Measurements from ENCODE around the gene PKNOX1.
A peak's percentile ranks its signal among the peaks of the same experiment; 100 is the strongest.
"Not testable (repeated sequence)": the region's sequence is repeated elsewhere in the genome, so short reads cannot be mapped to it uniquely, and the experiment has no call there.

The PKNOX1 gene

DNA sequence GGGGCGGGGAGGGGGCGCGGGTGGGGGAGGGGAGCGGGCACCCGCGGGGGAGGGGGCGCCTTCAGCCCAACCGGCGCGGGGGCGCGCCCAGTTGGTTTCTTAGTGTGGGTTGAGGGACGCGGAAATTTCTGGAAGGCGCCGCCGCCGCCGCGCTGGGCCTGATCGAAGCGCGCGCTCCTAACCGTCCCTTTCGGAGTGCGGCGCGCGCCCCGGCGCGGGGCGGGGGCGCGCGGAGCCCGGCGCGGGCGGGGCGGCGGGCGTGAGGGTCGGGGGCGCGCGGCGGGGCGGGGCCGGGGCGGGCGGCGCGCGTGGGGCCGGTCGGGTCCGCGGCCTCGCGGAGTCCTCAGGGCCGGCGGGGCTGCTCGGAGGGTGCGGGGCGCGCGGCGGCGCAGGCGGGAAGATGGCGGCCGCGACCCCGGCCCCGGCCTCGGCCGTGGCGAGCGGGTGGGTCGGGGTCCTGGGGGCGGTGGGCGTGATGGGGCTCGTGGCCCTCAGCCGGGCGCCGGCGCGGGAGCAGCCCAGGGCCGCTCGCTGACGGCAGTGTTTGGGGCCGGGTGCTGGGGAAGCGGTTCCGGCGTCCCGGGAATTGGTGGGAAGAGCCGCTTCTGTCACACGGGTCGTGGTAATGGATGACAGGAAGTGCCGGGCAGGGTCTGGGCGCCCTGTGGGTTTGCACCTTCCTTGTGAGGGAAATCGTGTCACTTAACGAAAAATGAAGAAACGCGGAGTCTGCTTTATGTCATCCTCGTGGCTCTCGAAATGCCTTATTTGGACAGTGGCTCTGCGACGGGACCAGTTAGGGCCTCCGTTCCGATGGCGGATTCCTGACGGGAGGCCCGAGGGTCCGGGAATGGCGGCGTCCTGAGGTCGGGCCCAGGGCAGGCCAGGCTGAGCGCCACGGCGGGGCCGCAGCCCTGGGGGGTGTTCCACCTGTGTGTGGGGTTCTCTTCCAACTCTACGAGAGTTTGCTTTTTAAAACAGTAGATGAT lies 764 bp downstream of the PKNOX1 start:
- H3K27me3 ChIP-seq (ENCODE audit: control insufficient read depth, insufficient read depth, low read length), result no peaks in the 10 kb centered on the region
- H3K9me3 ChIP-seq (ENCODE audit: control insufficient read depth, insufficient read depth, low read length), result no peaks in the 10 kb centered on the region
- H3K4me3 ChIP-seq (ENCODE audit: low read depth, low read length), result peak overlapping the region; percentile 69
- H3K4me1 ChIP-seq (ENCODE audit: control insufficient read depth, insufficient read depth, low read length), result peaks cover 40% of the 10 kb centered on the region
- peaks cover 17% of the 10 kb centered on the region for H3K36me3 ChIP-seq (ENCODE audit: control insufficient read depth, insufficient read depth, low read length)
- H3K9ac ChIP-seq (ENCODE audit: low read depth, low read length), result peak overlapping the region; percentile 77
- peak overlapping the region; percentile 95 for H3K27ac ChIP-seq (ENCODE audit: low read depth, low read length)

DNA sequence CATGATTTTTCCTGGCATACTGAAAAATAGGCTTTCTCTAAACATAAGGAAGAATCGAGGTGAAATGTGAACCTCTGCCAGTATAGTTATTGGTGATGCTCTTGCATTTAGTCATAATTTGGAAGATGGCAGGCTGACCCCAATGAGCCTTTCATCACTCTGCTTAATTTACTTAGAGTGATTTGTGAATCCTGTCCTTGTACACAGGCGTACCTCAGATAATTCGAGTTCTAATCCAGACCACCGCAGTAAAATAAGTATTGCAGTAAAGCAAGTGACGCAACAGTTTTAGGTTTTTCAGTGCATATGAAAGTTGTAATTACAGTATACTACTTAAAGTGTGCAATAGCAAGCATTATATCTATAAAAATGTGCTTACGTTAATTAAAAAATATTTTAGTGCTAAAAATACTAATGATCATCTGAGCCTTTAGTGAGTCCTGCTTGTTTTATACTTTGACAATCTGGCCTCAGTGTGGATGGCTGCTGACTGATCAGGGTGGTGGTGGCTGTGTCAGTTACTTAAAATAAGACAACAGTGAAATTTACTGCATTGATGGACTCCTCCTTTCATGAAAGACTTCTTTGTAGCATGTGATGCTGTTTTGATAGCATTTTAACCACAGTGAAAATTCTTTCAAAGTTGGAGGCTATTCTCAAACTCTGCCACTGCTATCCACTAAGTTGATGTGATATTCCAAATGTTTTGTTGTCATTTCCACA lies 1.7 kb downstream of the PKNOX1 start:
- H3K4me3 ChIP-seq (ENCODE audit: low read depth, low read length), result peak overlapping the region; percentile 69
- no peaks in the 10 kb centered on the region for H3K9me3 ChIP-seq (ENCODE audit: control insufficient read depth, insufficient read depth, low read length)
- H3K27me3 ChIP-seq (ENCODE audit: control insufficient read depth, insufficient read depth, low read length), result no peaks in the 10 kb centered on the region
- H3K27ac ChIP-seq (ENCODE audit: low read depth, low read length), result peak overlapping the region; percentile 95
- H3K36me3 ChIP-seq (ENCODE audit: control insufficient read depth, insufficient read depth, low read length), result peaks cover 17% of the 10 kb centered on the region
- peak overlapping the region; percentile 77 for H3K9ac ChIP-seq (ENCODE audit: low read depth, low read length)
- H3K4me1 ChIP-seq (ENCODE audit: control insufficient read depth, insufficient read depth, low read length), result peaks cover 45% of the 10 kb centered on the region

DNA sequence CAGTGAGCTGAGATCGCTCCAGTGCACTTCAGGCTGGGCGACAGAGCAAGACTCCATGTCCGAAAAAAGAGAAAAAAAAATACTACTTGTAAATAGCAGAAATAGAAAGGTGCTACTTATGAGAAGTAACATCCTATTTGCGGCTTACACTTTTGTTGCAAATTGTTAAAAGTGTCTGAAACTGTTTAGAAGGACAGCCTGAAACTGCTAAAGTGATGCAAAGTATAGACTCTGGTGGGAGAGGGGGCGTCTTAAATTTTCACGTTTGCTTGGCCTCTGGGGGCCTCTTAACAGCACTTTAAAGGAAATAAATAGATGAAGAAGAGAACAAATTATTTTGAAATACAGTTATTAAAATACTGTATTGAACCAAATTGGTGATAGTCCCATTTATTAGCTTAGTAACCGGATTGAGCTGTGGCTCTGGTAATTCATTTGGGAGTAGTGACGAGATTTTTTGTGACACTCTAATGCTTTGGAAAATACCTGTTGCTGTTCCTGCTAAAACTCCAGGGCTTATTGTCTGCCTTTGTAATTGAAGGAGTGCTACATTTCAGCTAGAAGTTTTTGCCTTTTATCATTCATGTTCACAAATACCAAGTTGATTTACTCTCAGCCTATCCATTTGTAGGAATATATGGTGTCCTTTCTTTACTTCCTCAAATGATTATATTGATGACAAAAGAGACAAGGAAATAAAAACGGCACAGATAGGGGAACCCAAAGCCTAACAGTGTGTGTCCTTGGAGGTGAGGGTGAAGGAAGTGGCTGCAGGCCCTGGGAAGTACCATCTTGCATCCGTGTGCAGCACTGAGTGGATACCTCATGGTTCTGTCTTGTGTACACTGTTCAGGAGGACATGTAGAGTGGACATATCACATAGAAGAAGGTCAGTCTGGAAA lies 6.2 kb downstream of the PKNOX1 start:
- Histone ChIP-seq H3K4me3 (ENCODE audit: low read depth, low read length) (no peak overlapping the region), H3K27ac (ENCODE audit: low read depth, low read length) (no peak overlapping the region), H3K36me3 (ENCODE audit: control insufficient read depth, insufficient read depth, low read length) (peaks cover 17% of the 10 kb centered on the region), H3K9ac (ENCODE audit: low read depth, low read length) (no peak overlapping the region; the same call in 1 of the 2 replicates), H3K9me3 (ENCODE audit: control insufficient read depth, insufficient read depth, low read length) (no peaks in the 10 kb centered on the region), H3K4me1 (ENCODE audit: control insufficient read depth, insufficient read depth, low read length) (peaks cover 32% of the 10 kb centered on the region), H3K27me3 (ENCODE audit: control insufficient read depth, insufficient read depth, low read length) (no peaks in the 10 kb centered on the region)

DNA sequence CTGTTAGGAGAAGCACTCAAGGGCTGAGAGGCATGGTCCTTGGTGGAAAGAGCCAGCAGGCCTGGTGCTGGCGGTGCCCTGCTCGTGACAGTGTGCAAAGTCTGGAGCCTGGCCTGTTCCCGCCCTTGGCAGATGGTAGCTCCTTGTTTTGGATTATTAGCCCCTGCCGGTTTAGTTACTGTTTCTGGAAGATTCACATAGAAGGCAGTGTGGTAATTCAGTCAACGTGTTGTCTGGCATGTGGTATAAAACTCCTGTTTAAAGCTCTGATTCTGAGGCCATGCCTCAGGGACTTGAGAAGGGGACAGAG lies 6.8 kb downstream of the PKNOX1 start:
- H3K27ac ChIP-seq (ENCODE audit: low read depth, low read length), result no peak overlapping the region
- no peaks in the 10 kb centered on the region for H3K27me3 ChIP-seq (ENCODE audit: control insufficient read depth, insufficient read depth, low read length)
- H3K36me3 ChIP-seq (ENCODE audit: control insufficient read depth, insufficient read depth, low read length), result peaks cover 16% of the 10 kb centered on the region
- H3K9ac ChIP-seq (ENCODE audit: low read depth, low read length), result no peak overlapping the region; the same call in 1 of the 2 replicates
- no peak overlapping the region for H3K4me3 ChIP-seq (ENCODE audit: low read depth, low read length)
- H3K4me1 ChIP-seq (ENCODE audit: control insufficient read depth, insufficient read depth, low read length), result peaks cover 26% of the 10 kb centered on the region
- H3K9me3 ChIP-seq (ENCODE audit: control insufficient read depth, insufficient read depth, low read length), result no peaks in the 10 kb centered on the region

DNA sequence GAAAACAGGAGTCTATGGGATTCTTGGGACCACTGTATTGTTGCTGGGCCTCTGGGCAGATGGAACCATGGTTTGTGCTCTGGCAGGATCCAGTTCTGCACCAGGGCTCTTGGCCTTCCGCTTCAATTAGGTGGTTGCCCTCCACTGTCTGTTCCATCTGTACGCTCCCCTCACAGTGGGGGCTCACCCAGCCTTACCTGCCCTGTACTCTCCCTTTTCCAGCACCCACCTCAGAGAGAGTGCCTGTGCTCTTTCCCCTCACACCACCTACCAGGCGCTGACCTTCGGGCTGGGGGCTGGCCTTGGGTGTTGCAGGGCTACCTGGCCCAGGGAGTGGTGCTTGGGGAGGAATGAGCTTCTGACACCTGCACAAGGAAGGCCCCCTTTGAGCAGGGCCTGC lies 7.5 kb downstream of the PKNOX1 start:
- Histone ChIP-seq H3K4me3 (ENCODE audit: low read depth, low read length) (no peak overlapping the region), H3K4me1 (ENCODE audit: control insufficient read depth, insufficient read depth, low read length) (peaks cover 19% of the 10 kb centered on the region), H3K9me3 (ENCODE audit: control insufficient read depth, insufficient read depth, low read length) (no peaks in the 10 kb centered on the region), H3K36me3 (ENCODE audit: control insufficient read depth, insufficient read depth, low read length) (peaks cover 9% of the 10 kb centered on the region), H3K27me3 (ENCODE audit: control insufficient read depth, insufficient read depth, low read length) (no peaks in the 10 kb centered on the region), H3K27ac (ENCODE audit: low read depth, low read length) (no peak overlapping the region), H3K9ac (ENCODE audit: low read depth, low read length) (no peak overlapping the region)

DNA sequence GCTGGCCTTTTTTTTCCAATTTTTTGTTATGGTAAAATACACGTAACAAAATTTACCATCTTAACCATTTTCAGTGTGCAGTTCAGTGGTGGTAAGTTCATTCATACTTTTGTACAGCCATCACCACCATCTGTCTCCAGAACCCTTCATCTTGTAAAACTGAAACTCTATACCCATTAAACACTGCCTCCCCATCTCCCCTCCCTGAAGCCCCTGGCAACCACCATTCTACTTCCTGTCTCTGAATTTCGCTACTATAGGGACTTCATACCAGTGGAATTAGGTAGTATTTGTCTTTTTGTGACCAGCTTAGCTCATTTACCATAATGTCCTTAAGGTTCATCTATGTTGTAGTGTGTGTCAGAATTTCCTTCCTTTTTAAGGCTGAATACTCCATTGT lies 8.7 kb downstream of the PKNOX1 start:
- no peak overlapping the region for H3K4me3 ChIP-seq (ENCODE audit: low read depth, low read length)
- H3K27me3 ChIP-seq (ENCODE audit: control insufficient read depth, insufficient read depth, low read length), result no peaks in the 10 kb centered on the region
- H3K9ac ChIP-seq (ENCODE audit: low read depth, low read length), result no peak overlapping the region
- peak overlapping the region; percentile 28 for H3K27ac ChIP-seq (ENCODE audit: low read depth, low read length)
- peaks cover 19% of the 10 kb centered on the region for H3K4me1 ChIP-seq (ENCODE audit: control insufficient read depth, insufficient read depth, low read length)
- H3K9me3 ChIP-seq (ENCODE audit: control insufficient read depth, insufficient read depth, low read length), result no peaks in the 10 kb centered on the region
- H3K36me3 ChIP-seq (ENCODE audit: control insufficient read depth, insufficient read depth, low read length), result peaks cover 7% of the 10 kb centered on the region; the same call in 1 of the 2 replicates

DNA sequence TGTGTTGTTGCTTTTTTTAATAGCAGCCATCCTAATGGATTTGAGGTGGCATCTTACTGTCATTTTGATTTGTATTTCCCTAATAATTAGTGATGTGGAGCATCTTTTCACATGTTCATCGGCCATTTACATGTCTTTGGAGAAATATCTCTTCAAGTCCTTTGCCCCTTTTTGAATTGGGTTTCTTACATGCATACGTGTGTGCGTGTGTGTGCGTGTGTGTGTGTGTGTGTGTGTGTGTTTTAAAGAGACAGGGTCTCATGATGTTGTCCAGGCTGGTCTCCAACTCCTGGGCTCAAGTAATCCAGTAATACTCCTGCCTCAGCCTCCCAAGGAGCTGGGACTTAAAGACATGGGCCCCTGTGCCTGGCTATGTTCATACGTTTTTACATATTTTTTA lies 9.5 kb downstream of the PKNOX1 start:
- no peaks in the 10 kb centered on the region for H3K9me3 ChIP-seq (ENCODE audit: control insufficient read depth, insufficient read depth, low read length)
- peaks cover 19% of the 10 kb centered on the region for H3K4me1 ChIP-seq (ENCODE audit: control insufficient read depth, insufficient read depth, low read length)
- no peaks in the 10 kb centered on the region for H3K27me3 ChIP-seq (ENCODE audit: control insufficient read depth, insufficient read depth, low read length)
- no peak overlapping the region for H3K9ac ChIP-seq (ENCODE audit: low read depth, low read length)
- H3K36me3 ChIP-seq (ENCODE audit: control insufficient read depth, insufficient read depth, low read length), result peaks cover 5% of the 10 kb centered on the region; the same call in 1 of the 2 replicates
- H3K4me3 ChIP-seq (ENCODE audit: low read depth, low read length), result no peak overlapping the region
- H3K27ac ChIP-seq (ENCODE audit: low read depth, low read length), result no peak overlapping the region

DNA sequence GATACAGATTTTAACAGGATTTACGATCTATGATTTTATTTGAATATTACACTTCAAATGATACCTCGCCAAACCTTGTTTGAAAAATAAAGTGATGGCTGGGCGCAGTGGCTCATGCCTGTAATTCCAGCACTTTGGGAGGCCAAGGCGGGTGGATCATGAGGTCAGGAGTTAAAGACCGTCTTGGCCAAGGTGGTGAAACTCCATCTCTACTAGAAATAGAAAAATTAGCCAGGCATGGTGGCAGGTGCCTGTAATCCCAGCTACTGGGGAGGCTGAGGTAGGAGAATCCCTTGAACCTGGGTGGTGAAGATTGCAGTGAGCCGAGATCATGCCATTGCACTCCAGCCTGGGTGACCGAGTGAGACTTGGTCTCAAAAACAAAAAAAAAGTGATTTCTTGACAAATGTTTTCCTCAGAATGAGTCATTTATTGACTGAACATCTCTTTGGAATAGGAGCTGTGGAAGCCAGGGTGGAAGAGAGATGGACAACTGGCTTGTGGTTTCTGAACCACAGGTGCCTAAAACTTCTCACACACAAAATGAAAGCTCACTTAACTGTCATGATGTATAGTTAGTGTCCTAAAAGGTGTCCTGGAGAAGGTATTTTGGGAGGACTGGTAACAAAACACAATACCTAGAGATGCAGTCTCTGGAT lies 11.9 kb downstream of the PKNOX1 start:
- Histone ChIP-seq H3K36me3 (ENCODE audit: control insufficient read depth, insufficient read depth, low read length) (no peaks in the 10 kb centered on the region), H3K4me3 (ENCODE audit: low read depth, low read length) (no peak overlapping the region), H3K9ac (ENCODE audit: low read depth, low read length) (no peak overlapping the region), H3K27me3 (ENCODE audit: control insufficient read depth, insufficient read depth, low read length) (no peaks in the 10 kb centered on the region), H3K9me3 (ENCODE audit: control insufficient read depth, insufficient read depth, low read length) (no peaks in the 10 kb centered on the region), H3K4me1 (ENCODE audit: control insufficient read depth, insufficient read depth, low read length) (peaks cover 9% of the 10 kb centered on the region), H3K27ac (ENCODE audit: low read depth, low read length) (no peak overlapping the region)

DNA sequence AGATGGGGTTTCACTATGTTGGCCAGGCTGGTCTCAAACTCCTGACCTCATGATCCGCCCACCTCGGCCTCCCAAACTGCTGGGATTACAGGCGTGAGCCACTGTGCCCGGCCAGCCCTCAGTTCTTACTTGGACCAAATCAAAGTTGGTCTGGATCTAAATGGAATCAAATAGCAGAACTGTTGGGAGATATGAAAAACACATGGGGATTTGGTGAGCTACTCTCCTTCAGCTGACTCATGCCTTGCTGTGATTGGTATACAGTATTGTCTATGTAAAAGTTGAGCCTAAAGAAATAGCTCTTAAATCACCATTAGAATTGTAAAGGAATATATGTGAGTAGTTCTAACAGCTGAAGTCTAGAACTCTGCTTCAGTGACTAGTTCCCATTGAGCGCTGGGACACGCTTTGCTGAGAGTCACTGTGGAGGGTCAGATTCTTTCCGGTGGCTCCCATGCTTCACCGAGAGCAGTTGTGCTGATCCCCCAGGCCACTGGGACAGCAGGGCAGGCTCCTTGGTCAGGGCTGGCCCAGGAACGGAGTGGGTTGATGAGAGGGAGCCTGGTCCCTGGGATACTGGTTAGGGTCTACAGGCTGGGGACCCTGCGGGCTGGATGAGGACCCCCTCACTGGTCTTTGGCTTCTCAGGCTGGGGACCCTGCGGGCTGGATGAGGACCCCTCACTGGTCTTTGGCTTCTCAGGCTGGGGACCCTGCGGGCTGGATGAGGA lies 14.0 kb downstream of the PKNOX1 start:
- Histone ChIP-seq H3K9me3 (ENCODE audit: control insufficient read depth, insufficient read depth, low read length) (no peaks in the 10 kb centered on the region), H3K36me3 (ENCODE audit: control insufficient read depth, insufficient read depth, low read length) (peaks cover 5% of the 10 kb centered on the region; the same call in 1 of the 2 replicates), H3K27me3 (ENCODE audit: control insufficient read depth, insufficient read depth, low read length) (no peaks in the 10 kb centered on the region), H3K27ac (ENCODE audit: low read depth, low read length) (peak overlapping the region; percentile 16), H3K9ac (ENCODE audit: low read depth, low read length) (no peak overlapping the region), H3K4me1 (ENCODE audit: control insufficient read depth, insufficient read depth, low read length) (peaks cover 13% of the 10 kb centered on the region), H3K4me3 (ENCODE audit: low read depth, low read length) (no peak overlapping the region)

DNA sequence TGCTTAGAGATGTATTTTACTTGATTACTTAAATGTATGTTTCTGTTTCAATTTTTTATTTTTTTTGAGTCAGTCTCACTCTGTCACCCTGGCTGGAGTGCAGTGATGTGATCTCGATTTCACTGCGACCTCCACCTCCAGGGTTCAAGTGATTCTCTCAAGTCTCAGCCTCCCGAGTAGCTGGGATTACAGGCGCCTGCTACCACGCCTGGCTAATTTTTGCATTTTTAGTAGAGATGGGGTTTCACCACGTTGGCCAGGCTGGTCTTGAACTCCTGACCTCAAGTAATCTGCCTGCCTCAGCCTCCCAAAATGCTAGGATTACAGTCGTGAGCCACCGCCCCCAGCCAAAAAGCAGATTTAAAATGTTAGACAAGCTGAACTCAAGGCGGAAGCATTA lies 15.0 kb downstream of the PKNOX1 start:
- H3K27me3 ChIP-seq (ENCODE audit: control insufficient read depth, insufficient read depth, low read length); H3K9ac ChIP-seq (ENCODE audit: low read depth, low read length); H3K4me1 ChIP-seq (ENCODE audit: control insufficient read depth, insufficient read depth, low read length); H3K36me3 ChIP-seq (ENCODE audit: control insufficient read depth, insufficient read depth, low read length); H3K9me3 ChIP-seq (ENCODE audit: control insufficient read depth, insufficient read depth, low read length); H3K27ac ChIP-seq (ENCODE audit: low read depth, low read length); H3K4me3 ChIP-seq (ENCODE audit: low read depth, low read length): not testable (repeated sequence)

All from HUES48 (cell line).